ENCODE results near the gene TBC1D20. TPM values are rescaled to one million over a fixed set of nuclear protein-coding genes. Genes with fewer than 3 reads are reported as not detected.

TBC1D20 gene
- total and polyA plus RNA-seq, 2 experiments from 2014 or later, result 31.3 to 40.0 TPM

DNA sequence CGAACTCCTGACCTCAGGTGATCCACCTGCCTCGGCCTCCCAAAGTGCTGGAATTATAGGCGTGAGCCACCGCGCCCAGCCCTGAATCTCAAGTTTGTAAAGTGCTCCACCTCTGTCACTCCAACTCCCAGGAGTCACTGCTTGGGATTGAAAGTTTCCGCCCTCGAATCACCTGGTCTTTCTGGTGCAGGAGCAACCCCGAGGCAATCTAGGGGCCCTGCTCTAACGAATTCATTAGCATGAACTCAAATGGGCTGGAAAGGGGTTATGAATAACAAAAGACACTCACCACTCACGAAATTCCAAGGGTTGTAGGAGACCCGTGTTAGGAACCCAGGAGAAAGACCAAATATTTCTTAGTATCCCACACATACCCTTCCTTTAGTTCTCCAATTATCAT is 28.1 kb downstream of the TBC1D20 start:
- Histone ChIP-seq H3K4me3 (no peak overlapping the region), H3K4me1 (ENCODE audit: low read depth) (peaks cover 22% of the 10 kb centered on the region), H3K27ac (no peak overlapping the region), H3K27me3 (no peaks in the 10 kb centered on the region), H3K9me3 (ENCODE audit: low read depth) (no peaks in the 10 kb centered on the region), H3K36me3 (peaks cover 38% of the 10 kb centered on the region)
- TF ChIP-seq, protein P1, sequence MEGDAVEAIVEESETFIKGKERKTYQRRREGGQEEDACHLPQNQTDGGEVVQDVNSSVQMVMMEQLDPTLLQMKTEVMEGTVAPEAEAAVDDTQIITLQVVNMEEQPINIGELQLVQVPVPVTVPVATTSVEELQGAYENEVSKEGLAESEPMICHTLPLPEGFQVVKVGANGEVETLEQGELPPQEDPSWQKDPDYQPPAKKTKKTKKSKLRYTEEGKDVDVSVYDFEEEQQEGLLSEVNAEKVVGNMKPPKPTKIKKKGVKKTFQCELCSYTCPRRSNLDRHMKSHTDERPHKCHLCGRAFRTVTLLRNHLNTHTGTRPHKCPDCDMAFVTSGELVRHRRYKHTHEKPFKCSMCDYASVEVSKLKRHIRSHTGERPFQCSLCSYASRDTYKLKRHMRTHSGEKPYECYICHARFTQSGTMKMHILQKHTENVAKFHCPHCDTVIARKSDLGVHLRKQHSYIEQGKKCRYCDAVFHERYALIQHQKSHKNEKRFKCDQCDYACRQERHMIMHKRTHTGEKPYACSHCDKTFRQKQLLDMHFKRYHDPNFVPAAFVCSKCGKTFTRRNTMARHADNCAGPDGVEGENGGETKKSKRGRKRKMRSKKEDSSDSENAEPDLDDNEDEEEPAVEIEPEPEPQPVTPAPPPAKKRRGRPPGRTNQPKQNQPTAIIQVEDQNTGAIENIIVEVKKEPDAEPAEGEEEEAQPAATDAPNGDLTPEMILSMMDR (IDR thresholded peaks at IDR 0.05; ENCODE audit: low read depth, low read length), result no peak
- DNase-seq (ENCODE audit: low read depth in 1 of 2, low spot score in 1 of 2), result no peak

- Histone ChIP-seq H3K4me3 (no peak overlapping the region), H3K27me3 (no peaks in the 10 kb centered on the region), H3K36me3 (peaks cover 32% of the 10 kb centered on the region), H3K9me3 (ENCODE audit: low read depth) (no peaks in the 10 kb centered on the region), H3K4me1 (ENCODE audit: low read depth) (peaks cover 26% of the 10 kb centered on the region), H3K27ac (no peak overlapping the region)
- no peak for DNase-seq (ENCODE audit: low read depth in 1 of 2, low spot score in 1 of 2)
- TF ChIP-seq, protein P1 (IDR thresholded peaks at IDR 0.05; ENCODE audit: low read depth, low read length), result no peak
Observed at GRCh38 chr20:433300-433975, 28.9 kb downstream of the TBC1D20 start.

DNA sequence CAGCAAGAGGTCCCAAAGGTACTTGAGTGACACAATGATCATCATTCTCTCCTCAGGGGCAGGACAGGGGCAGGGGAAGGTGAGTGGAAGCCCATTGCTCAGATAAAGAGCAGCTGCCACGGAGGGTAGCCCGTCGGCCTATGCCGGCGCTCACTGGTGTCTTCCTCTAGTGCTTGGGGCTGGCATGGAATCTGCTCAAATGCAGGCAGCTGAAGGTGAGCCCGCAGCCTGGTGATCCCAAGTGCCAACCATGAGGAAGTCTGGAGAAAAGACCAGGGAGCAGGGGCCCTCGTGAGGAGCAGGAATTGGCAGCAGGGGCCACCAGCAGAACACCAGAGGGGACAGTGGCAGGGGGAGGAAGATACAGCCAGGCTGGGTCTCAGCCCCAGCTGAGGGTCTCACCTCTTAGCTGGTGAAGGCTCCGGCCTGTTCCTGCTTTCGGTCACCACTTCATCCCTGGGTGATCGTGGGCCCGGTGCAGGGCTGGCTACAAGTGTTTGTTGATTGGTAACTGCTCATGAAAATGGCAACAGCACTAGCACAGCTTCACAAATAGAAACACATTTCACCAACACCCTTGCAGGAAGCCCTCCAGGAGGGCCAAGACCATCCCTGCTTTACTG is 29.5 kb downstream of the TBC1D20 start:
- H3K36me3 ChIP-seq, result peaks cover 25% of the 10 kb centered on the region
- H3K9me3 ChIP-seq (ENCODE audit: low read depth), result no peaks in the 10 kb centered on the region
- peaks cover 26% of the 10 kb centered on the region for H3K4me1 ChIP-seq (ENCODE audit: low read depth)
- no peaks in the 10 kb centered on the region for H3K27me3 ChIP-seq
- no peak for DNase-seq (ENCODE audit: low read depth in 1 of 2, low spot score in 1 of 2)
- no peak overlapping the region for H3K27ac ChIP-seq
- H3K4me3 ChIP-seq, result no peak overlapping the region
- TF ChIP-seq, protein P1 (IDR thresholded peaks at IDR 0.05; ENCODE audit: low read depth, low read length), result no peak

DNA sequence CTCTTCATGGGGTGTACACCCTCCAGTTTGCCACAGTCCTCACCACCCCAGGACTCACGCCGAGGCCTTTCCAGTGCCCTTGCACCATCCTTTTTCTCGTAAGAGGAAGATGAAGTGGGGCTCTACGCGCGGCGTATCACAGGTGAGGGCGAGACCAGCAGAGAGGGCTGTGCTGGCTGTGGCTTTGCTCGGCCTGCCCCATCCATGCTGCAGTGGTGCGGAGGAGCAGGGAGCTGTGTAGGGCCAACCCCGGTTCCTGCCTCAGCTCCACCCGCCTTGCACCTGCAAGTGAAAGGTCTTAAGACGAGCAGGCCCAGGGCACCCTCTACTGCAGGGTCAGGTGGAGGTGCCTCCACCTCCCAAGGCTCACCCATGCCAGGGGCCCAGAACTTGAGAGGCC is 30.1 kb downstream of the TBC1D20 start:
- peaks cover 26% of the 10 kb centered on the region for H3K4me1 ChIP-seq (ENCODE audit: low read depth)
- no peaks in the 10 kb centered on the region for H3K9me3 ChIP-seq (ENCODE audit: low read depth)
- H3K27me3 ChIP-seq, result no peaks in the 10 kb centered on the region
- DNase-seq (ENCODE audit: low read depth in 1 of 2, low spot score in 1 of 2), result no peak
- no peak overlapping the region for H3K27ac ChIP-seq
- no peak overlapping the region for H3K4me3 ChIP-seq
- peaks cover 21% of the 10 kb centered on the region for H3K36me3 ChIP-seq
- TF ChIP-seq, protein P1 (IDR thresholded peaks at IDR 0.05; ENCODE audit: low read depth, low read length), result no peak

DNA sequence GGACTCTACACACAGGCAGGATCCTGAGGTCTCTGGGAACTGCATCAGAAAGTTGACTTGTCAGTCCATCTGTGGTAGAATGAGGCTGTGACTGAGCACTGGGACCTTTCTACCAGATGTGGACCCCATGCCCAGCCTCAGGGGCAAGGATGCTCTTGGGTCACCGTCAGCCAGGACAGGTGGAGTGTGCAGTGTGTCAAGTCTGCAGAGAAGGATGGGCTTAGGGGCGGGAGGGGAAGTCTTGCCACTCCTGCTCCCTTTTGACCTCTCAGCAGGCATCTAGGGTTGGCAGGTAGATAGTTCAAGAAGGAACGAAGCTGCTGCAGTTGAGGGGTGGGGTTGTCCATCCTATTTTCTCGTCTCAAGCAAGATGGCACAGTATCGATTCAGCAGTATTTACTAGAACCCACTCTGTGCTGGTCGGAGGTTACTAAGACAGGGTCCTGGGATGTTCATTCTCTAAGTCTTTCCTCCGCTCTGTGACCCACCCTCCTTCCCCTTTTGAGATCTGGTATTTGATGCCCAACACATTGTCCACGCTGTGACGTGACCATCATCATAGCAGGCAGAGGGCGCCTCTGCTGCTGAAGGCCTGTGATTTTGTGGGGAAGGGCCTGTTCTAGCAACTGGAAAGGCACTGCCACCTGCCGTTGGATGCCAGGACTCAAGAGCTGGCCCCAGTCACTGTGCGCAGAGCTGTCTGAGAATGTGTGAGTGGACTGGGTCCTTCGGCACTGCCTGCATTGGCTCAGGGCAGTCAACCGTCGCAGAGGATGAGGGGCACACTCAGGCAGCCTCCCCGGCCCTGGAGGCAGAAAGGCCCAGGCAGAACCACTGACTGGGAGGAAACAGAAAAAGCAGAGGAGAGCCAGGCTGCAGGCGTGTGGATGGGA is 31.1 kb downstream of the TBC1D20 start:
- DNase-seq (ENCODE audit: low read depth in 1 of 2, low spot score in 1 of 2), result peak; percentile 72 to 73
- no peak overlapping the region for H3K27ac ChIP-seq

More for the DNA sequence above, 31.1 kb downstream of the TBC1D20 start:
- Histone ChIP-seq H3K4me1 (ENCODE audit: low read depth) (peaks cover 26% of the 10 kb centered on the region), H3K4me3 (no peak overlapping the region), H3K36me3 (peaks cover 16% of the 10 kb centered on the region), H3K9me3 (ENCODE audit: low read depth) (no peaks in the 10 kb centered on the region), H3K27me3 (no peaks in the 10 kb centered on the region)
- TF ChIP-seq, protein P1 (IDR thresholded peaks at IDR 0.05; ENCODE audit: low read depth, low read length), result peak; percentile 55
